Measurements from ENCODE around the gene ZBTB18.

- no peak for TF ChIP-seq EZH2 (IDR thresholded peaks at IDR 0.05)
- no peak for TF ChIP-seq CTCF (IDR thresholded peaks at IDR 0.05 in 2 of 3, conservative IDR thresholded peaks at IDR 0.05 in 1 of 3; ENCODE audit: borderline replicate concordance in 1 of 3, insufficient read depth in 1 of 3, low read depth in 2 of 3, low read length in 2 of 3)
- no peak for TF ChIP-seq RAD21 (IDR thresholded peaks at IDR 0.05; ENCODE audit: low read depth)
- no peak for TF ChIP-seq EZH2phosphoT487 (IDR thresholded peaks at IDR 0.05; ENCODE audit: borderline replicate concordance)
- no peak for TF ChIP-seq MAX (IDR thresholded peaks at IDR 0.05)
- no peak for TF ChIP-seq SP1 (IDR thresholded peaks at IDR 0.05; ENCODE audit: low read depth)
- TF ChIP-seq REST (IDR thresholded peaks at IDR 0.05; ENCODE audit: low read depth), result no peak
- TF ChIP-seq POLR2AphosphoS5 (IDR thresholded peaks at IDR 0.05; ENCODE audit: low read depth, low read length), result no peak
- TF ChIP-seq POLR2A (IDR thresholded peaks at IDR 0.05; ENCODE audit: borderline replicate concordance, extremely low read depth, insufficient read depth, insufficient read length), result no peak
- no peak for TF ChIP-seq SIN3A (IDR thresholded peaks at IDR 0.05; ENCODE audit: low read depth)
- no peak for TF ChIP-seq ZBTB33 (IDR thresholded peaks at IDR 0.05; ENCODE audit: extremely low read depth, insufficient replicate concordance, low read length)
- TF ChIP-seq TCF7L2 (IDR thresholded peaks at IDR 0.05; ENCODE audit: borderline replicate concordance, extremely low read depth, insufficient read depth, insufficient read length), result no peak
These were observed 14.9 kb downstream of the ZBTB18 start for GRCh38 chr1:244065960-244066388.

Measured in HCT116 (cell line).